Mucosa of rectum (tissue), 2 donors: ENCODE data around the gene SPIB.
"Not testable (repeated sequence)": the region's sequence is repeated elsewhere in the genome, so short reads cannot be mapped to it uniquely, and the experiment has no call there.

Source experiments
- H3K27ac ChIP-seq, 2 donors: one replicate each; pipeline ENCODE4 v1.7.0; 2013; ENCODE audit warnings: inconsistent platforms in 2 of 2, low read depth in 2 of 2, low read length in 2 of 2
- H3K27me3 ChIP-seq, 2 donors: one replicate each; pipeline ENCODE4 v1.7.0; 2013; ENCODE audit warnings: low read length in 2 of 2; ENCODE audit not compliant: control insufficient read depth in 2 of 2, insufficient read depth in 2 of 2
- H3K36me3 ChIP-seq, 2 donors: one replicate each; pipeline ENCODE4 v1.7.0; 2013; ENCODE audit warnings: low read length in 2 of 2; ENCODE audit not compliant: control insufficient read depth in 2 of 2, insufficient read depth in 2 of 2
- H3K4me1 ChIP-seq, 2 donors: one replicate each; pipeline ENCODE4 v1.7.0; 2013; ENCODE audit warnings: low read length in 2 of 2, mild to moderate bottlenecking in 1 of 2; ENCODE audit not compliant: control insufficient read depth in 2 of 2, insufficient read depth in 2 of 2
- H3K4me3 ChIP-seq, 2 donors: one replicate each; pipeline ENCODE4 v1.7.0; 2013; ENCODE audit warnings: low read length in 2 of 2
- H3K9ac ChIP-seq, 2 donors: one replicate each; pipeline ENCODE4 v1.7.0; 2013; ENCODE audit warnings: low read length in 2 of 2, low read depth in 1 of 2, mild to moderate bottlenecking in 1 of 2
- H3K9me3 ChIP-seq, 2 donors: one replicate each; pipeline ENCODE4 v1.7.0; 2013; ENCODE audit warnings: low read length in 2 of 2; ENCODE audit not compliant: control insufficient read depth in 2 of 2
- donor health status: healthy.
- donor health status: Normal muscosa, but diverticular disease.

SPIB gene

GRCh38 chr19:50390952-50391351 lies 27.8 kb upstream of the SPIB start:
- H3K9me3 ChIP-seq, H3K9ac ChIP-seq, H3K4me1 ChIP-seq, H3K4me3 ChIP-seq, H3K27ac ChIP-seq, H3K27me3 ChIP-seq, H3K36me3 ChIP-seq: not testable (repeated sequence)

GRCh38 chr19:50392759-50393158 lies 26.0 kb upstream of the SPIB start:
- Histone ChIP-seq H3K27me3 (no peaks in the 10 kb centered on the region), H3K4me1 (no peaks in the 10 kb centered on the region), H3K9me3 (no peaks in the 10 kb centered on the region), H3K36me3 (peaks cover 0 to under 1% of the 10 kb centered on the region in 2 donors), H3K27ac (no peak overlapping the region), H3K4me3 (no peak overlapping the region), H3K9ac (no peak overlapping the region)

- H3K9ac ChIP-seq = no peak overlapping the region
- no peaks in the 10 kb centered on the region for H3K4me1 ChIP-seq
- H3K4me3 ChIP-seq = no peak overlapping the region
- H3K9me3 ChIP-seq = no peaks in the 10 kb centered on the region
- H3K27me3 ChIP-seq = no peaks in the 10 kb centered on the region
- H3K27ac ChIP-seq = no peak overlapping the region
- H3K36me3 ChIP-seq = no peaks in the 10 kb centered on the region
Measured at GRCh38 chr19:50393589-50393988, 25.1 kb upstream of the SPIB start.

- Histone ChIP-seq H3K27ac (no peak overlapping the region), H3K27me3 (no peaks in the 10 kb centered on the region), H3K9me3 (no peaks in the 10 kb centered on the region), H3K9ac (no peak overlapping the region), H3K36me3 (peaks cover 0 to 3% of the 10 kb centered on the region in 2 donors), H3K4me1 (no peaks in the 10 kb centered on the region), H3K4me3 (no peak overlapping the region)
Measured at GRCh38 chr19:50394017-50394416, 24.7 kb upstream of the SPIB start.

- no peaks in the 10 kb centered on the region for H3K27me3 ChIP-seq
- no peak overlapping the region for H3K4me3 ChIP-seq
- H3K36me3 ChIP-seq = peaks cover 0 to 7% of the 10 kb centered on the region in 2 donors
- no peaks in the 10 kb centered on the region for H3K4me1 ChIP-seq
- no peaks in the 10 kb centered on the region for H3K9me3 ChIP-seq
- H3K9ac ChIP-seq = no peak overlapping the region
- no peak overlapping the region for H3K27ac ChIP-seq
Measured at GRCh38 chr19:50398675-50399367, 19.9 kb upstream of the SPIB start.

- Histone ChIP-seq H3K27ac (no peak overlapping the region), H3K9me3 (no peaks in the 10 kb centered on the region), H3K9ac (no peak overlapping the region), H3K27me3 (no peaks in the 10 kb centered on the region), H3K4me3 (no peak overlapping the region), H3K4me1 (no peaks in the 10 kb centered on the region), H3K36me3 (peaks cover 0 to 7% of the 10 kb centered on the region in 2 donors)
Measured at GRCh38 chr19:50399368-50399745, 19.4 kb upstream of the SPIB start.

GRCh38 chr19:50401605-50402450 lies 16.9 kb upstream of the SPIB start:
- no peak overlapping the region for H3K9ac ChIP-seq
- no peaks in the 10 kb centered on the region for H3K9me3 ChIP-seq
- H3K36me3 ChIP-seq = peaks cover 0 to 7% of the 10 kb centered on the region in 2 donors

GRCh38 chr19:50402544-50403301 lies 16.0 kb upstream of the SPIB start:
- no peaks in the 10 kb centered on the region for H3K9me3 ChIP-seq
- H3K9ac ChIP-seq = no peak overlapping the region
- H3K36me3 ChIP-seq = peaks cover 0 to 10% of the 10 kb centered on the region in 2 donors
- H3K27me3 ChIP-seq = no peaks in the 10 kb centered on the region
- no peak overlapping the region for H3K27ac ChIP-seq
- H3K4me1 ChIP-seq = no peaks in the 10 kb centered on the region
- no peak overlapping the region for H3K4me3 ChIP-seq

More at GRCh38 chr19:50401605-50402450, 16.9 kb upstream of the SPIB start:
- no peak overlapping the region for H3K4me3 ChIP-seq
- no peaks in the 10 kb centered on the region for H3K4me1 ChIP-seq
- no peak overlapping the region for H3K27ac ChIP-seq
- no peaks in the 10 kb centered on the region for H3K27me3 ChIP-seq

GRCh38 chr19:50406156-50406820 lies 12.4 kb upstream of the SPIB start:
- H3K9me3 ChIP-seq = no peaks in the 10 kb centered on the region
- H3K4me3 ChIP-seq = no peak overlapping the region
- H3K36me3 ChIP-seq = peaks cover 0 to 11% of the 10 kb centered on the region in 2 donors
- no peak overlapping the region for H3K9ac ChIP-seq
- peaks cover 8 to 15% of the 10 kb centered on the region in 2 donors for H3K4me1 ChIP-seq
- no peak overlapping the region for H3K27ac ChIP-seq
- no peaks in the 10 kb centered on the region for H3K27me3 ChIP-seq
